Effector CD8-positive, alpha-beta T cell (primary cell): ENCODE measurements around the gene P2RX3.

Source experiments
- DNase-seq: peaks from one replicate; lab custom pipeline; 2025; lab: John Stamatoyannopoulos, UW

P2RX3 gene

GRCh38 chr11:57421805-57422204, 83.7 kb downstream of the P2RX3 start:
- DNase-seq = no peak
